Right lobe of liver (tissue), 4 donors: ENCODE results near the gene TCF12.

ENCODE experiments used
- POLR2A ChIP-seq: fragments of 450-650 bp; IDR thresholded peaks from one replicate; pipeline ENCODE4 v1.6.1; 2017; ENCODE audit warnings: antibody characterized with exemption, mild to moderate bottlenecking
- TF ChIP-seq, protein P1 (sequence below), 4 donors: fragments of 200-600 bp in 3 of 4; fragments of 450-650 bp in 1 of 4; IDR thresholded peaks; one replicate each; pipeline versions ENCODE4 v1.5.1 to v1.8.0; 2016 to 2022; ENCODE audit warnings: antibody characterized with exemption in 4 of 4, mild to moderate bottlenecking in 2 of 4
- donor health status: DM: no; HTN: no; CAD: no.
- donor health status: DM: no; HTN: no; CAD: no.
- donor health status: DM: no; HTN: yes; CAD: no.

DNA sequence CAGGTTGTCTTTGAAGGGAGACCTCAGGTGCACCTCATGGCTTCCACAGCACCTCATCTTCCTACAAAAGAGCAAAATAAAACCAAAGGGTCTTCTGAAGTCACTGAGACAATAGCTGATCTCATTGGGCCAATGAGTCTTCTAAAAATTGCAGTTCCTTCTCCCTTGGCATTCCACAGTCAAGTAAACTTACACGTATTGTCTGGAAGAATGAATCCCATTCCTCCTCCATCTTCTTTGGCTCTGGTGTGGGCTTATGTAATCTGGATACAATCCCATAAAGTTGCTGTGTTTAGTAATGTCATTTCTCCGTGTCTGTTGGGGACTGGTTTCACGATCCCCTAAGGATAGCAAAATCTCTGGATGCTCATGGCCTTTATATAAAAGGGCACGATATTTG is 372.4 kb downstream of the TCF12 start:
- TF ChIP-seq, protein P1, sequence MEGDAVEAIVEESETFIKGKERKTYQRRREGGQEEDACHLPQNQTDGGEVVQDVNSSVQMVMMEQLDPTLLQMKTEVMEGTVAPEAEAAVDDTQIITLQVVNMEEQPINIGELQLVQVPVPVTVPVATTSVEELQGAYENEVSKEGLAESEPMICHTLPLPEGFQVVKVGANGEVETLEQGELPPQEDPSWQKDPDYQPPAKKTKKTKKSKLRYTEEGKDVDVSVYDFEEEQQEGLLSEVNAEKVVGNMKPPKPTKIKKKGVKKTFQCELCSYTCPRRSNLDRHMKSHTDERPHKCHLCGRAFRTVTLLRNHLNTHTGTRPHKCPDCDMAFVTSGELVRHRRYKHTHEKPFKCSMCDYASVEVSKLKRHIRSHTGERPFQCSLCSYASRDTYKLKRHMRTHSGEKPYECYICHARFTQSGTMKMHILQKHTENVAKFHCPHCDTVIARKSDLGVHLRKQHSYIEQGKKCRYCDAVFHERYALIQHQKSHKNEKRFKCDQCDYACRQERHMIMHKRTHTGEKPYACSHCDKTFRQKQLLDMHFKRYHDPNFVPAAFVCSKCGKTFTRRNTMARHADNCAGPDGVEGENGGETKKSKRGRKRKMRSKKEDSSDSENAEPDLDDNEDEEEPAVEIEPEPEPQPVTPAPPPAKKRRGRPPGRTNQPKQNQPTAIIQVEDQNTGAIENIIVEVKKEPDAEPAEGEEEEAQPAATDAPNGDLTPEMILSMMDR (IDR thresholded peaks at IDR 0.05): no peak
- TF ChIP-seq POLR2A: no peak
